ENCODE data around the gene FGD5. TPM values are rescaled to one million over a fixed set of nuclear protein-coding genes. Genes with fewer than 3 reads are reported as not detected.

Gene FGD5
- total RNA-seq, 1 donor from 2014 or later: 112 TPM

DNA sequence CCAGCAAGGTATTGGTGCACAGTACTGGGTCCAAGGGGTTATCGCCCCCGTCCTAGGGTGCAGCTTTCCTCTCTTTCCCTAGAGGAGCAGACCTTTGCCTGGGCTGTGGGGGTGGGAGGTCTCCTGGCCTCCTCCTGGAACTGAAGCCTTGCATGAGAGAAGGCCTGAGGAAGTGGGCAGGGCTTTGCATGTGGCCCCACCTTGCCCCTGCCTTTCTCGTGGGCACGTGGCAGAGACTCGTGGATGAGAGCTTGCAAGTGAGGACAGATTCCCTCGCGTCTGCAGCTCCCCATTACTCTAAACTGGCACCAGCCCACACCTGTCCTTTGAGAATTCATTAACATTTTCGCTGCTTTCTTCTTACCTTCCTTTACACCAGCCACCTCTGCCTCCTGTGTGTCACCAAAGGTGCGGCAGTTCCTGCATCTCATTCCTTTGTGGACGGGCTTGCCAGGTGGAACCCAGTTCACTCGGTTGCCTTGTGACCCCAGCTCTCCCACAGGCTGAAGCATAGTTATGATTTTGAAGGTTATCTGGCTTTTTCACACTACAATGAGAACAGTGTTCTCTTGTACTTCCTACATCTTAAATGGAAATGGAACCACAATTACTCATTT is 87.7 kb downstream of the FGD5 start:
- intact Hi-C loops (cut with DNase I): no loop called here
- Histone ChIP-seq H3K27ac (no peak overlapping the region), H3K4me3 (no peak overlapping the region), H3K36me3 (no peaks in the 10 kb centered on the region), H3K4me1 (no peaks in the 10 kb centered on the region), H3K9me3 (no peaks in the 10 kb centered on the region), H3K27me3 (no peaks in the 10 kb centered on the region)
- DNase-seq (ENCODE audit: low spot score in 2 of 2): no peak
- TF ChIP-seq, protein P1, sequence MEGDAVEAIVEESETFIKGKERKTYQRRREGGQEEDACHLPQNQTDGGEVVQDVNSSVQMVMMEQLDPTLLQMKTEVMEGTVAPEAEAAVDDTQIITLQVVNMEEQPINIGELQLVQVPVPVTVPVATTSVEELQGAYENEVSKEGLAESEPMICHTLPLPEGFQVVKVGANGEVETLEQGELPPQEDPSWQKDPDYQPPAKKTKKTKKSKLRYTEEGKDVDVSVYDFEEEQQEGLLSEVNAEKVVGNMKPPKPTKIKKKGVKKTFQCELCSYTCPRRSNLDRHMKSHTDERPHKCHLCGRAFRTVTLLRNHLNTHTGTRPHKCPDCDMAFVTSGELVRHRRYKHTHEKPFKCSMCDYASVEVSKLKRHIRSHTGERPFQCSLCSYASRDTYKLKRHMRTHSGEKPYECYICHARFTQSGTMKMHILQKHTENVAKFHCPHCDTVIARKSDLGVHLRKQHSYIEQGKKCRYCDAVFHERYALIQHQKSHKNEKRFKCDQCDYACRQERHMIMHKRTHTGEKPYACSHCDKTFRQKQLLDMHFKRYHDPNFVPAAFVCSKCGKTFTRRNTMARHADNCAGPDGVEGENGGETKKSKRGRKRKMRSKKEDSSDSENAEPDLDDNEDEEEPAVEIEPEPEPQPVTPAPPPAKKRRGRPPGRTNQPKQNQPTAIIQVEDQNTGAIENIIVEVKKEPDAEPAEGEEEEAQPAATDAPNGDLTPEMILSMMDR (IDR thresholded peaks at IDR 0.05): no peak

DNA sequence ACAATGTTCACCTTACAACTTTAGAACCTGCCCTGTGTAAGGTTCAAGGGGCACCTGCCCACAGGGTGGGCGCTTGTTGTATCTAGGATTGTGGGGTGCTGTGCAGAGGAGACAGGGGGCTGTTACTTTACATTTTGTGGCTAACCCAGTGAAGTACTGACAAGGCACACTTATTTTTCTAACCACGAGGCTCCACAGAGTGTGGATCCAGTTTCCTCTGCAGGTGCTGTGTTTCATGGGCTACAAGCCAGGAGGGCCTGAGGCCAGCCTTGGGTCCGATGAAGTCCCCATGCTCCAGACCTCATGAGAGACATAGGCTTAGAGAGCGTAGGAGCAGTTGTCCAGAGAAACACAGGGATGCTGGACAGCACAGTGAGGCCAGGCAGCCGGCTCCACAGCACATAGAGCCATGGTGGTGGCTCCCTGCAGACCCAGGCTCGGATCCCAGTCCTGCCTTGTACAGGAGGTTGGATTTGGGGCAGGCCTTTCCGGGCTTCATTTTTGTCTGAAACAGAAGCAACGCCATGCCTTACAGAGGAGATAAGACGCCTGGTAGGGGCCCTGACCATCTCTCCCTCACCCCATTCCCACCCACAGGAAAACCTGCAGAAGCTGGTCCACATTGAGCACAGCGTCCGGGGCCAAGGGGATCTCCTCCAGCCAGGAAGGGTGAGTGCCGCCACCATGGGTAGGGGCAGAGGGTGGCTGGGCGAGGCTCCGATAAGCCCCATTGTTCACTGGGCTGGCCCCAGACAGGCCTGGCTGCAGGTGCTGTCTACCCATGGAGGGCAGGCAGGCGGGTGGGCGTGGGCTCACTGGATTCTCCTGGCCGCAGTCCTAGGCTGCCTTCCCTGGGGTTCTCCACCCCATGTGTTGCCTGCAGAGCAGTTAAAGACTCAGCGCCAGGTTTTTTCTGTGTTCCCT is 88.5 kb downstream of the FGD5 start:
- no peak for DNase-seq (ENCODE audit: low spot score in 2 of 2)
- no peaks in the 10 kb centered on the region for H3K4me1 ChIP-seq
- intact Hi-C loops (cut with DNase I): no loop called here
- no peak overlapping the region for H3K27ac ChIP-seq
- H3K4me3 ChIP-seq: no peak overlapping the region
- no peaks in the 10 kb centered on the region for H3K27me3 ChIP-seq
- TF ChIP-seq, protein P1 (IDR thresholded peaks at IDR 0.05): no peak
- H3K36me3 ChIP-seq: no peaks in the 10 kb centered on the region
- no peaks in the 10 kb centered on the region for H3K9me3 ChIP-seq

DNA sequence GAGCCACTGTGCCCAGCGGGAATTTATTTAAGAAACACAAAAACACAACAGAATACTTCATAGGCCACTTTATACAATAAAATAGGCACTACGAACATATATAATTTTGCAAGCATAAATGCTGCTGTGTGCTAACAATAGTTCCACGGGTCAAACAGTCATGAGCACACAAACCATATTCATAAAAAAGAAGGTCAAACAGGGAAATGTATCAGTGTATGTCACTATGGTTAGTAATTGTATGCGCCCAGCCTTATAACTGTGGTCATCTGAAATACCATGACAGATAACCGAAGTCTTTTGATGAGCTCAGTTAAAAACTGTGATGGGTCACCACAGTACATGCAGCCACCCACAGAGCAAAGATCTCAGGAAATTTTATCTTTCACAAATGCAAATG is 90.5 kb downstream of the FGD5 start:
- TF ChIP-seq, protein P1 (IDR thresholded peaks at IDR 0.05): no peak
- Histone ChIP-seq H3K27ac (no peak overlapping the region), H3K9me3 (no peaks in the 10 kb centered on the region), H3K36me3 (no peaks in the 10 kb centered on the region), H3K4me1 (no peaks in the 10 kb centered on the region), H3K4me3 (no peak overlapping the region), H3K27me3 (no peaks in the 10 kb centered on the region)
- intact Hi-C loops (cut with DNase I): no loop called here
- DNase-seq (ENCODE audit: low spot score in 2 of 2): no peak

DNA sequence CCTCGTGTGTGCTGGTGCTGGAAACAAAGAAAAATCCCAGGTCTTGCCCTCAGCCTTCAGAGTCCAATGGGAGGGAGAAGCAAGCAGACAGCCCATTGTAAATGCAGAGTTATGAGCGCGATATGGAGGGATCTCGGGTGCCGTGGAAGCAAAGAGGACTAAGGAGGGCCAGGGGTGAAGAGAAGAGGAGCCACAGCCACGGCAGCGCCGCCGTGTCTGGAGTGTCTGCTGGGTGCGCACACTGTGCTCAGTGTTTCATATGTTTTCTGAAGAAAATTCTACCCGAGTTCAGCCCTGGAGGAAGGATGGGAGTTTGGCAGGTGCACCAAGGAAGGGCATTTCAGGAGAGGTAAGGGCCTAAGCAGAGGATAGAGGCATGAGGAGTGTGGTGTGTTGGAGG is 92.9 kb downstream of the FGD5 start:
- TF ChIP-seq, protein P1 (IDR thresholded peaks at IDR 0.05): no peak
- Histone ChIP-seq H3K27ac (no peak overlapping the region), H3K27me3 (no peaks in the 10 kb centered on the region), H3K36me3 (no peaks in the 10 kb centered on the region), H3K4me3 (no peak overlapping the region), H3K4me1 (no peaks in the 10 kb centered on the region), H3K9me3 (no peaks in the 10 kb centered on the region)
- DNase-seq (ENCODE audit: low spot score in 2 of 2): no peak
- intact Hi-C loops (cut with DNase I): no loop called here

DNA sequence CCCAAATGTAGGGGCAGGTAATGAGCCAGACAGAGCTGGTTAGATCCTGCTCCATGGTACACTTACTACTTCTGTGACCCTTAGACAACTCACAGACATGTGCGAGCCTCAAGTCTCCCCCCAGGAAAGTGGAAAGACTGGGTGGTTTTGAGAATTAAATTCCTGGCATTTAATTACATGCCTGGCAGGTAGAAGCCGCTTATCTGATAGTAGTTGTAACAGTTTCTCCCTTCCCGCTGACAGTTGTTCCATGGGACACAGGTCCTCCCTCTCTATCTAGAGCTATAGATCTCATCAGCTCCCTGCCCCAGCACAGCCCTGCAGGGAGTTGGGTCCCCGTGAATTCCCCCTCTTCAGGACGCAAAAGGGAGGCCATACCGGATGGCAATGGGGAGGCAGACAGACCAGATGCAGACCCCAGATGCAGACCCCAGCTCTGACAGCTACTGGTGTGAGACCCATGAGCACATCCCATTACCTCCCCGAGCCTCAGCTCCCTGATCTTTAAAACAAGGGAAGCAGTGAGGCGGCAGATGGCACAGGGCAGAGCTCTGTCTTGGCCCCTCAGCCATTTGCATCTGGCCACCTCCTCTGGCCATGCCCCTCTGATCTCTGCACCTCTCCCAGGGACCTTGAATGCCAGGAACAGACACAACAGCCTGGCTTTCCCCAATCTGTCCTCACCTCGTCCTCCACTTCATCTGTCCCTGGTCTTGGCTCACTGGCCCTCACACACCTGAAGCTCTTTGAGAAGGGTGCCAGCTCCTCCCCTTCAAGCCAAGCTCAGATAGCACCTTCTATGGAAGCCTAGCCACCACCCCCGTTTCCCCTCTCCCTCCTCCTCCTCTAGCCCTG is 94.5 kb downstream of the FGD5 start:
- H3K4me3 ChIP-seq: no peak overlapping the region
- H3K36me3 ChIP-seq: no peaks in the 10 kb centered on the region
- H3K9me3 ChIP-seq: no peaks in the 10 kb centered on the region
- intact Hi-C loops (cut with DNase I): no loop called here
- no peak overlapping the region for H3K27ac ChIP-seq
- DNase-seq (ENCODE audit: low spot score in 2 of 2): no peak
- TF ChIP-seq, protein P1 (IDR thresholded peaks at IDR 0.05): no peak
- H3K4me1 ChIP-seq: no peaks in the 10 kb centered on the region
- H3K27me3 ChIP-seq: no peaks in the 10 kb centered on the region

All from ascending aorta (tissue), 2 donors.